DMS 273 treated with DMSO at 0.1 percent for 48 hours (cell line): Measurements from ENCODE around the gene SMYD4.
"Not testable (repeated sequence)": the region's sequence is repeated elsewhere in the genome, so short reads cannot be mapped to it uniquely, and the experiment has no call there.

ENCODE experiments used
- DNase-seq: peaks from one replicate; lab custom pipeline; 2025; lab: John Stamatoyannopoulos, UW

Gene SMYD4

GRCh38 chr17:1753767-1754429 is 75.8 kb downstream of the SMYD4 start:
- no peak for DNase-seq

- no peak for DNase-seq
Measured at GRCh38 chr17:1752425-1753262, 77.1 kb downstream of the SMYD4 start.

- DNase-seq: no peak
Measured at GRCh38 chr17:1750628-1751027, 79.1 kb downstream of the SMYD4 start.

- no peak for DNase-seq
Measured at GRCh38 chr17:1746975-1747543, 82.6 kb downstream of the SMYD4 start.

- DNase-seq: no peak
Measured at GRCh38 chr17:1745513-1746020, 84.1 kb downstream of the SMYD4 start.

GRCh38 chr17:1744551-1745512 is 84.9 kb downstream of the SMYD4 start:
- no peak for DNase-seq

- no peak for DNase-seq
Measured at GRCh38 chr17:1743088-1743439, 86.6 kb downstream of the SMYD4 start.

- no peak for DNase-seq
Measured at GRCh38 chr17:1742371-1743087, 87.2 kb downstream of the SMYD4 start, which contains the start of gene SERPINF2. TSS of gene SERPINF2 (plus strand) at chr17:1742871. CDS start at chr17:1744996, 2,125 bp downstream.

- not testable (repeated sequence) for DNase-seq
Measured at GRCh38 chr17:1741899-1742298, 87.8 kb downstream of the SMYD4 start.

GRCh38 chr17:1737531-1738291 is 92.0 kb downstream of the SMYD4 start:
- no peak for DNase-seq

GRCh38 chr17:1736348-1737281 is 93.1 kb downstream of the SMYD4 start:
- no peak for DNase-seq

GRCh38 chr17:1735834-1736347 is 93.8 kb downstream of the SMYD4 start:
- no peak for DNase-seq

- no peak for DNase-seq
Measured at GRCh38 chr17:1735418-1735817, 94.3 kb downstream of the SMYD4 start.

- no peak for DNase-seq
Measured at GRCh38 chr17:1733759-1734158, 95.9 kb downstream of the SMYD4 start.

- no peak for DNase-seq
Measured at GRCh38 chr17:1732833-1733321, 96.8 kb downstream of the SMYD4 start.

- DNase-seq: no peak
Measured at GRCh38 chr17:1732241-1732832, 97.4 kb downstream of the SMYD4 start.

- DNase-seq: no peak
Measured at GRCh38 chr17:1731194-1731506, 98.6 kb downstream of the SMYD4 start.
